DND-41 (cell line): Measurements from ENCODE around the gene SRRM1.
A peak's percentile ranks its signal among the peaks of the same experiment; 100 is the strongest.

ENCODE experiments used
- ATAC-seq: fragments of 200-7000 bp; cut with Tn5 transposase; 3 replicates; pipeline ENCODE4 v1.9.1; 2021; ENCODE audit warnings: low read depth; ENCODE audit not compliant: insufficient read depth
- DNase-seq: peaks from one replicate; pipeline ENCODE4 v3.0.0-alpha.2; 2020
- H2AFZ ChIP-seq: 2 replicates; pipeline ENCODE4 v1.6.0; 2012; ENCODE audit warnings: low read depth, low read length
- H3K27ac ChIP-seq: 2 replicates; pipeline ENCODE4 v1.5.1; 2012; ENCODE audit warnings: low read length, inconsistent platforms
- H3K27me3 ChIP-seq: fragments of 200-600 bp; sonication (generic); 2 replicates; pipeline ENCODE4 v1.6.0; 2012; ENCODE audit warnings: low read length, mild to moderate bottlenecking, inconsistent platforms; ENCODE audit not compliant: insufficient read depth, poor library complexity
- H3K36me3 ChIP-seq: 2 replicates; pipeline ENCODE4 v1.5.1; 2012; ENCODE audit warnings: low read length, inconsistent platforms; ENCODE audit not compliant: insufficient read depth
- H3K4me1 ChIP-seq: 2 replicates; pipeline ENCODE4 v1.5.1; 2012; ENCODE audit warnings: mild to moderate bottlenecking, low read length; ENCODE audit not compliant: insufficient read depth
- H3K4me2 ChIP-seq: 2 replicates; pipeline ENCODE4 v1.6.0; 2012; ENCODE audit warnings: mild to moderate bottlenecking, moderate library complexity, low read length, inconsistent platforms; ENCODE audit not compliant: insufficient read depth
- H3K4me3 ChIP-seq, 2 experiments: fragments of 200-600 bp in 1 of 2; shearing (Covaris generic) in 1 of 2; 2 replicates each; pipeline ENCODE4 v1.5.1; 2012 to 2016; ENCODE audit warnings: inconsistent platforms in 2 of 2, low read length in 2 of 2, mild to moderate bottlenecking in 2 of 2, low read depth in 1 of 2, moderate library complexity in 1 of 2
- H3K79me2 ChIP-seq: 2 replicates; pipeline ENCODE4 v1.6.0; 2012; ENCODE audit warnings: low read length, inconsistent platforms; ENCODE audit not compliant: insufficient read depth
- H3K9ac ChIP-seq: 2 replicates; pipeline ENCODE4 v1.6.0; 2012; ENCODE audit warnings: low read depth, mild to moderate bottlenecking, inconsistent platforms, low read length, moderate library complexity
- H3K9me3 ChIP-seq: 2 replicates; pipeline ENCODE4 v1.5.1; 2012; ENCODE audit warnings: low read length, moderate library complexity, mild to moderate bottlenecking, inconsistent platforms; ENCODE audit not compliant: insufficient read depth, severe bottlenecking
- H4K20me1 ChIP-seq: 2 replicates; pipeline ENCODE4 v1.6.0; 2012; ENCODE audit warnings: low read length; ENCODE audit not compliant: insufficient read depth
- EZH2 ChIP-seq: IDR thresholded peaks from 3 replicates; pipeline ENCODE4 v1.6.1; 2012; ENCODE audit warnings: borderline replicate concordance, low read depth, mild to moderate bottlenecking, moderate library complexity, low read length, inconsistent platforms; ENCODE audit not compliant: severe bottlenecking
- TF ChIP-seq, protein P1 (sequence below): IDR thresholded peaks from 2 replicates; pipeline ENCODE4 v1.5.1; 2012; ENCODE audit warnings: borderline replicate concordance, low read length, moderate library complexity, mild to moderate bottlenecking; ENCODE audit not compliant: poor library complexity, severe bottlenecking; ENCODE audit errors: extremely low read depth

Gene SRRM1

GRCh38 chr1:24688033-24688432, 44.9 kb downstream of the SRRM1 start:
- no peak for DNase-seq
- Histone ChIP-seq H3K9me3 (no peaks in the 10 kb centered on the region), H3K27me3 (no peaks in the 10 kb centered on the region), H3K4me3 (no peak overlapping the region), H3K9ac (no peak overlapping the region), H2AFZ (no peak overlapping the region), H3K79me2 (no peaks in the 10 kb centered on the region), H3K27ac (no peak overlapping the region), H3K36me3 (no peaks in the 10 kb centered on the region), H3K4me1 (no peaks in the 10 kb centered on the region), H4K20me1 (no peaks in the 10 kb centered on the region), H3K4me2 (no peak overlapping the region)
- no peak for ATAC-seq
- TF ChIP-seq, protein P1, sequence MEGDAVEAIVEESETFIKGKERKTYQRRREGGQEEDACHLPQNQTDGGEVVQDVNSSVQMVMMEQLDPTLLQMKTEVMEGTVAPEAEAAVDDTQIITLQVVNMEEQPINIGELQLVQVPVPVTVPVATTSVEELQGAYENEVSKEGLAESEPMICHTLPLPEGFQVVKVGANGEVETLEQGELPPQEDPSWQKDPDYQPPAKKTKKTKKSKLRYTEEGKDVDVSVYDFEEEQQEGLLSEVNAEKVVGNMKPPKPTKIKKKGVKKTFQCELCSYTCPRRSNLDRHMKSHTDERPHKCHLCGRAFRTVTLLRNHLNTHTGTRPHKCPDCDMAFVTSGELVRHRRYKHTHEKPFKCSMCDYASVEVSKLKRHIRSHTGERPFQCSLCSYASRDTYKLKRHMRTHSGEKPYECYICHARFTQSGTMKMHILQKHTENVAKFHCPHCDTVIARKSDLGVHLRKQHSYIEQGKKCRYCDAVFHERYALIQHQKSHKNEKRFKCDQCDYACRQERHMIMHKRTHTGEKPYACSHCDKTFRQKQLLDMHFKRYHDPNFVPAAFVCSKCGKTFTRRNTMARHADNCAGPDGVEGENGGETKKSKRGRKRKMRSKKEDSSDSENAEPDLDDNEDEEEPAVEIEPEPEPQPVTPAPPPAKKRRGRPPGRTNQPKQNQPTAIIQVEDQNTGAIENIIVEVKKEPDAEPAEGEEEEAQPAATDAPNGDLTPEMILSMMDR, result no peak
- no peak for TF ChIP-seq EZH2

GRCh38 chr1:24688621-24689195, 45.6 kb downstream of the SRRM1 start:
- Histone ChIP-seq H3K4me3 (no peak overlapping the region), H3K4me1 (no peaks in the 10 kb centered on the region), H3K79me2 (no peaks in the 10 kb centered on the region), H3K36me3 (no peaks in the 10 kb centered on the region), H3K9ac (no peak overlapping the region), H2AFZ (no peak overlapping the region), H3K27ac (no peak overlapping the region), H3K4me2 (no peak overlapping the region), H3K27me3 (no peaks in the 10 kb centered on the region), H4K20me1 (no peaks in the 10 kb centered on the region), H3K9me3 (no peaks in the 10 kb centered on the region)
- ATAC-seq (peak; percentile 86), DNase-seq (peak; percentile 61)
- TF ChIP-seq, protein P1, result peak; percentile 79
- TF ChIP-seq EZH2, result no peak

- Histone ChIP-seq H3K79me2 (no peaks in the 10 kb centered on the region), H2AFZ (no peak overlapping the region), H4K20me1 (no peaks in the 10 kb centered on the region), H3K27ac (no peak overlapping the region), H3K4me3 (no peak overlapping the region), H3K9ac (no peak overlapping the region), H3K27me3 (no peaks in the 10 kb centered on the region), H3K4me2 (no peak overlapping the region), H3K36me3 (no peaks in the 10 kb centered on the region), H3K9me3 (no peaks in the 10 kb centered on the region), H3K4me1 (no peaks in the 10 kb centered on the region)
- DNase-seq, result no peak
- TF ChIP-seq, protein P1, result no peak
- TF ChIP-seq EZH2, result no peak
- ATAC-seq, result no peak
These were observed 47.9 kb downstream of the SRRM1 start for GRCh38 chr1:24691051-24691450.
